ENCODE data around the gene THAP2.

THAP2 gene

GRCh38 chr12:71663561-71664410 lies at the start of gene THAP2, which contains the start of gene ZFC3H1:
Gene THAP2, plus strand, starts transcription at chr12:71664301. Its CDS starts 209 bp downstream, at chr12:71664510.
Gene ZFC3H1, minus strand, starts transcription at chr12:71663848. Its CDS starts 238 bp downstream, at chr12:71663610.
- DNase-seq (ENCODE audit: low read depth in 2 of 2): peak; percentile 68 to 79

DNA sequence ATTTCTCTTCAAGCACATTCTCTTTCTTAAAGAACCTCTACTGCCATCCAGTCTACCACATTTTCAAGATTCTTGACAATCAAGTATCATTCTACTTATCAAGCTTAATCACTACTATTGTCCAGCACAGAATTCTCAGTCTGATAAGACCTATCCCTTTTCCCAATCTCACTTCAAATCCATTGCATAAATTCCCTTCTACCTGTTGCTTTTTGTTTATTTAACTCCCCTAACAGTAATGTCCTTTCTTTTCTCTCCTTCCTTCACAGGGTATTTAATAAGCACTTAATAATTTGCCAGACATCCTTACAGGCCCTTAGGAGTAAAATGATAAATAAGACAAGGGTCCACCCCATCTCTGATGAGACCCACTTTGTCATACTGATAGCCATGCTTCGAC lies 42.2 kb upstream of the THAP2 start:
- DNase-seq (ENCODE audit: low read depth in 2 of 2): no peak

GRCh38 chr12:71625476-71625875 lies 38.6 kb upstream of the THAP2 start:
- DNase-seq (ENCODE audit: low read depth in 2 of 2): no peak

DNA sequence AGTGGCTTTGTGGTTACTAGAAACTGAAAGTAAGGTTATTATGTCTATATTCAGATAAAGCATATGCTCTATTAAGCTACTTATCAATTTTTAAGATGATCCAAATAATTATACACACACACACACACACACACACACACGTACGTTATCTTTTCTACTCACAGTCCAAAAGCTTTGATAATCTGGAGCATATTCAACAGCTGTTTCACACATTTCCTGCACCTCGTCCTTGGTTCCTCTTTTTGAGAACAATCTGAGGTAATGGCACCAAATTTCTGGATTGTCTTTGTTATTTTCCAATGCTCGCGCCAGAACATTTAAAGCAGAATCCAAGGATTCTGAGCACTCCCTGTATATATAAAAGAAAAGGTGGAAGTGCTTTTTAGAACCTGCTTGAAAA lies 38.0 kb upstream of the THAP2 start:
- no peak for DNase-seq (ENCODE audit: low read depth in 2 of 2)

DNA sequence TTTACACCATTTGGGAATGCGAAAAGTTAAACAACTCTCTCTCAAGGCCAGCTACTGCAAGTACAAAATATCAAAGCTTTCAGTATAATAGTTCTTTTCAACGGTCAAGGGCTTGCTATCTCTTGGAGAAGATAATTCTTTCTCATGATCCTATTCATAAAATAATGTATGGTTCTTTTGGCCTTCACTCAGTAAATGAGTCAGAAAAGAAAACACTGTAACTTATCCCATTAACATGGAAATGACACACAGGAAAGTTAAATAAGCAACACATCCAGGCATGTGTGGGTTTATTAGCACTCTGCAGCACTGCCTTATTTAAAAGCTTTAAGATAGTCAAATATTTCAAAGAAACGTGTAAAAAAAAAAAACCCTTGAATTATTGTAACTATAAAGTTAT lies 37.3 kb upstream of the THAP2 start:
- DNase-seq (ENCODE audit: low read depth in 2 of 2): no peak

GRCh38 chr12:71627438-71628002 lies 36.6 kb upstream of the THAP2 start:
- no peak for DNase-seq (ENCODE audit: low read depth in 2 of 2)

DNA sequence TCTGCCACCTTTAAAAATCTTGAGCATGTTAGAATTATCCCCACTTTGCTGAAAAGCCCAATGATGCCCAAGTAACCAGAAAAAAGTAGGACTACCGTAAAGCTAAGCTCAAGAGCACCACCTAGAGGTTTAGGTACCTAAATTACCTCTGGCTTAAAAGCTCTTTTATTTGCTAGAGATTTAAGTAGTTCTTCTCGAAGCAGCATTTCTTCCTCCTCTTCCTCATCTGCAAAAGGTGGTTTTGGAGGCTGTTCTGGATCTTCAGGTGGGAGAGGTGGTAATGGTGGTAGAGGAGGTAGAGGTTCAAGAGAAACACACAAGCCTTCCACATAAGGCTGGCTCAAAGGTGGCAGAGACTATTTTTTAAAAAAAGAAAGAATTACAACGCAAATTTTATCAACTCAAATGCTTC lies 27.4 kb upstream of the THAP2 start:
- DNase-seq (ENCODE audit: low read depth in 2 of 2): no peak

DNA sequence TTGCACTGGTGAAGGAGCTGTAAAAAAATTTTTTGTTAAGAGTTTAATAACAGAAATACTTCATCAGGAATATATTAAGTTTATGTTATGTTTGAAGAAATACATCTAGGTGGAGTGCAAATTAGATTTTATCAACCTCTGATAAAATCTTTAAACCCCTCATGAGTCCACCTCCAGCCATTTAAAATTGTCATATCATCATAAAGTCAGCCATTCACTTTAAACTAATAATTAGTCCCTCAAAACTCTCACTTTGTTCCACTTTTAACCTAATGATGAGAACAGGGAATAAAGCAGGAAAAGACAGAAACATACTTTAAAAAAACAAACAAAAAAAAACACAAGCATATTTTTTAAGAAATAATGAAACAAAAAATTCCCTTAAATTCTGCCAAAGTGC lies 25.6 kb upstream of the THAP2 start:
- no peak for DNase-seq (ENCODE audit: low read depth in 2 of 2)

GRCh38 chr12:71639341-71639760 lies 24.8 kb upstream of the THAP2 start:
- no peak for DNase-seq (ENCODE audit: low read depth in 2 of 2)

DNA sequence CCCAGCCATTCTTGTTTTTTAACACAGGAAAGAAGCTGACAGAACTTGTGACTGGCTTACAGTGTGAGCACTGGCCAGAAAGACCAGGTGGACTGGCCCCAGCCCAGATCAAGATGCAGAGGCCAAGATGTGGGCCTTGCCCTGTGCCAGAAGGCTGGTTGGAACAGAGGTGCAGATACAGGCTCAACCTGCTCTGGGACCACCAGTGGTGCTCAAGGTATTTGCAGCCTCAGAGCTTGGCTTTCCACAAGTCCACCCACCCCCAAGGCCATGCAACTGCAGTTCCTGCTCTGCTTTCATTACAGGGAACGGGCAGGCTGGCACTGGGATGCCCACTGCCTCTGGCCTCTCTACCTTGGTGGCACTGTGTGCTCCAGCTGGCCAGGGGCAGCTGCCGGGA lies 23.8 kb upstream of the THAP2 start:
- no peak for DNase-seq (ENCODE audit: low read depth in 2 of 2)

DNA sequence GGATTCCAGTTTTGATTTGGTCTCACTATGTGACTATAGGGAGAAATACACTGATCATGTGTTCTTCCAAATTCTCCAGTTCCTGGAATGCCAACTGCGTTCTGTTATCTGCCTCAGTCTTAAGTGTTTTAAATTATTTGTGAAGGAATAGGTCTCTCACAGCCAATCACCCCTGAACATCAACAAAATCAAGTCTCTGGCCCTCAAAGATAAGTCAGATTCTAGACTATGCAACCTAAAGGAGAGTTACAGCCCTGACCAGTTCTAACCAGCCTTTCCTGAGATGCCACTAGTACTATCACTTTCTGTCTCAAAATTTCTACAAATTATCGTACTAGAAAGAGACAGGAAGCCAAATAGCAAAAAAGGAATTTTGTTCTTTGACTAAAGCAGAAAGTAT lies 22.7 kb upstream of the THAP2 start:
- DNase-seq (ENCODE audit: low read depth in 2 of 2): no peak

DNA sequence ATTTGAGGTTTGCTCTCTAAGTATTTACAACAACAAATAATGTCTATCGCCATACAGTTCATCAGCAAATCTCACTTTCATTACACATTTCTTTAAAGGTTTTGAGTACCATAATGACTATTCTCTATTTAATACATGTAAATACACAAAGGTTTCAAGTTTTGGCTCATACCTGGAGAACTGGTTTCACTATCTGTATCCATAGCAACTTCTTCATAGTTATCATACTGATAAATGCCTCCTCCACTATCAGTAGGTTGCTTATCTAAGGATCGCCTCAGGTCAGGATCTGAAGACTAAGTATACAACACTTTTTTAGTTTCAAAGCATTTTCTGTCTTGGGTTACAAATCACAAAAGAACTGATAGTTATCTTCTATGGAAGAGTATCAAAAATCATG lies 21.8 kb upstream of the THAP2 start:
- no peak for DNase-seq (ENCODE audit: low read depth in 2 of 2)

- DNase-seq (ENCODE audit: low read depth in 2 of 2): no peak
Observed at GRCh38 chr12:71645268-71645667, 18.8 kb upstream of the THAP2 start.

DNA sequence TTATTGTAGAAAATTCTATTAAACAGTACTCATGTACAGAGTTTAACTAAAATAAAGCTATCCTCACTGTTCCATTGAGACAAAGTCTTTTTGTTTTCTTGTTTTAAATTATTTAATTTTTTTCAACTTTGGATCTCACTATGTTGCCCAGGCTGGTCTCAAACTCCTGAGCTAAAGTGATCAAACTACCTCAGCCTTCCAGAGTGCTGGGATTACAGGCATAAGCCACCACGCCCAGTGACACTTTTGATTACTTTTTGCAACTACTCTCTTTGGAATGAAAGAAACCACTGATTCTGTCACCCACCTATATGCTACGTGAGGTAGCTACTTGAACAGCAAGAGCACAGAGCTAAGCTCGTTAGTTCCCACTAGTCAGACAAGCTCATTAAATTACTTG lies 17.6 kb upstream of the THAP2 start:
- DNase-seq (ENCODE audit: low read depth in 2 of 2): no peak

DNA sequence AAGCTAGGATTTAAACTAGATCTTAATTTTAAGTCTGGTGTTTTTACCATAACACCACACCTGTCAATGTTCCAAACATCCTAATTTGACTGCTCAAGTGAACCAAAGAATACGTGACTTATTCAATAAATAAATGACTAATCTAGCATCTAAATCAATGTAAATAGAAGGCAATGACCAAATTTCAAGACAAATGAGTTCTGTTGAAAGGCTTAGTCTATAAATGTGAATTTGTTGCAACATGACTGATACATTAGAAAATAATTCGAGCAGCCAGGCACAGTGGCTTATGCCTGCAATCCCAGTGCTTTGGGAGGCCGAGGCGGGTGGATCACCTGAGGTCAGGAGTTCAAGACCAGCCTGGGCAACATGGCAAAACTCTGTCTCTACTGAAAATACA lies 15.6 kb upstream of the THAP2 start:
- no peak for DNase-seq (ENCODE audit: low read depth in 2 of 2)

GRCh38 chr12:71649401-71649800 lies 14.7 kb upstream of the THAP2 start:
- DNase-seq (ENCODE audit: low read depth in 2 of 2): no peak

DNA sequence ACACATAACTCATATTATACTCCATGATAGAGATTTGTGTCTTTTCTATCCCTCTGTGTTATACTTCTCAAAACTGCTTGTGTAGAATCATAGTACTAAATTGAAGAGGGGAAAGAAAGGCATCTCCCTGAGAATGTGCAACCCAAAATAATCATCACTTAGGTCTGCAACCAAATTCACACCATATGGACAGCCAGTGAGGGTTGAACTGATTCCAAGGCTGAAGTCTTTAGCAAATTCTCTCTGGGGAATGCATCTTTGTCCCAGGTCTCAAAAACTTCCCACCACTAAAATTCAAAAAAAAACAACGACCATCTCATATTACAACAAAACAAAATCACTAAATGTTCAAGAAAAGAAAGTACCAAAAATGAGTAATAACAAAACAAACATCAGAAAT lies 11.4 kb upstream of the THAP2 start:
- DNase-seq (ENCODE audit: low read depth in 2 of 2): no peak

DNA sequence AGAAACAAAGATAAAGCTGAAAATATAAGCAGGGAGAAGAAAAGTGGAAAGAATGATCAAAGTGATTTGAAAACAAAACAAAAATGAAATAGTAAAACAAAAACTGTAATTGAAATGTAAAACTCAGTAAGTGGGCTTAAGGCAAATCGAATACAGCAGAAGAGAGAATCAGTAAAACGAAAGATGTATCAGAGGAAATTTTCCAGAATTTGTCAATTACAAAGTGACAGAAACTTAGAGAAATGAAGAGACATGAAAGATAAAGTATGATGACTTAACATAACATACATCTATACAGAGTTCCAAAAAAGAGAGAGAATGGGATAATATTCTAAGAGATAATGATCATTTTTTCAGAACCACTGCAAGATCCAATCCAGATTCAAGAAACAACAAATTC lies 11.0 kb upstream of the THAP2 start:
- no peak for DNase-seq (ENCODE audit: low read depth in 2 of 2)

DNA sequence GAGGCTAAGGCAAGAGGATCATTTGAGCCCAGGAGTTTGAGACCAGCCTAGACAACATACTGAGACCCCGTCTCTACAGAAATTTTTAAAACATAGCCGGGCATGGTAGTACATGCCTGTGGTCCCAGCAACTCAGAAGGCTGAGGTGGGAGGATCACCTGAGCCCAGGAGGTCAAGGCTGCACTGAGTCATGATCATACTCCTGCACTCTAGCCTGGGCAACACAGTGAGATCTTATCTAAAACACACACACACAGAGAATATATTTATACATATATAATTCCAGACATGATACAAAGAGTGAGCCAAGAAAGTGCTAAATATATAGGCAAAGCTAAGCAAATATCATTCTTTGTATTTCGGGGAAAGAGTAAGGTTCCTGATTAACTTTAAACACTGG lies 9.9 kb upstream of the THAP2 start:
- DNase-seq (ENCODE audit: low read depth in 2 of 2): no peak

DNA sequence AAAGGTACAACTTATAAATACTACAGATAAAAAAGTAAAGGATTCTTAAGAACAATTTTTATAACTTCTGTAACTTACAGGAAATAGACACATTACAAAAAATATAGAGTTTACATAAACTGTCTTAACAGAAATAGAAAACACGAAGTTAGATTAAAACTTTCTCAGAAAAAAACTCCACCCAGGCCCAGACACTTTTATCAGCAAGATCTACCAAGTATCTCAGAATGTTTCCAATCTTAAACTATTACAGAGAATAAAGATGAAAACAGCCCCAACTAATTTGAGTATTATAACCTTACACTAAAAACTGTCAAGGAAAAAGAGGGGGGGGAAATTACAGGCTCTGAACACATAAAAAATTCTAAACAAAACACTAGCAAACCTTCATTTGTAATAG lies 8.6 kb upstream of the THAP2 start:
- DNase-seq (ENCODE audit: low read depth in 2 of 2): no peak

- no peak for DNase-seq (ENCODE audit: low read depth in 2 of 2)
Observed at GRCh38 chr12:71655907-71656306, 8.2 kb upstream of the THAP2 start.

DNA sequence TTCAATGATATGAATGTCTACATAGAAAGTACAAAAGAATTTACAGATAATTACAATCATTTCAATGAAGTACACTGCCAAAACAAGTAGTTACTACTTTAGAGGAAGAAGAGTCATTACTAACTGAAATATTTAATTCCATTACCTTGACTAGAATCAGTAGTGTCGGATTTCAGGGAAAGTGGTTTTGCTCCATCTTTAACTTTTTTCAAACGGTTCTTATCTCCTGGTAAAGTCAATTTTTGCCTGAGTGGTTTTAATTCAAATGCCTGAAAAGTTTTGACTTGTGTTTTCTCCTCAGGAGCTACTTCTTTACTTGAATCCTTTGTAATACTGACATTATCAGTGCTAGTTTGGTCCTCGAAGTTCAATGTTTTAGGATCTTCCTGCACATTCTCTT lies 7.4 kb upstream of the THAP2 start:
- no peak for DNase-seq (ENCODE audit: low read depth in 2 of 2)

- DNase-seq (ENCODE audit: low read depth in 2 of 2): no peak
Observed at GRCh38 chr12:71661977-71662530, 2.0 kb upstream of the THAP2 start.

All from stimulated activated CD4-positive, alpha-beta T cell treated with anti-CD3 and anti-CD28 coated beads, Interleukin-1b, Interleukin-23, amount 100 ng/mL, for 4 hours (primary cell).